NCI-H526 treated with DMSO at 0.1 percent for 48 hours (cell line): ENCODE results near the gene AP5S1.

Experiments used
- DNase-seq: peaks from one replicate; lab custom pipeline; 2025; lab: John Stamatoyannopoulos, UW

The AP5S1 gene

DNA sequence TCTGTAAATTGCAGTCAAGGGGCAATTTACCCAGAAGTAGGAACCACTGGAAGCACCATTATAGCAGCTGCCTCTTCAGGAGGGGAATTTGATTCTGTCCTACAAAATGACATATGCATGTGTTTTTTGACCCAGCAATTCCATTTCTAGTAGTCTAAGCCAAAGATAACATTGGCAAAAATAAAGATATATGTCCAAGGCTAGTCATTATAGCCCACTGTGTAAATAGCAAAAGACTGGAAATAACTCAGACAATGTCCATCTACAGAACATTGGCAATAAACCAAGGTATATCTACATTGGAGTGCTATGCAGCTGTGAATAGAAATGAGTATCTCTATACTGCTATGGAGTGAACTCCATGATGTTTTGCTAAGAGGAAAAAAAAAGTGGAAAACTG lies 56.3 kb downstream of the AP5S1 start:
- DNase-seq: no peak
